SK-N-SH (cell line): ENCODE results near the gene MYL12B.

ENCODE experiments used
- EP300 ChIP-seq, 2 experiments: IDR thresholded peaks; 2 replicates each; pipeline versions ENCODE4 v1.4.0 to v1.6.1; 2012; ENCODE audit warnings: borderline replicate concordance in 1 of 2, low read depth in 1 of 2, low read length in 1 of 2
- FOXM1 ChIP-seq: IDR thresholded peaks from 2 replicates; pipeline ENCODE4 v1.4.0; 2012; ENCODE audit warnings: low read depth, mild to moderate bottlenecking
- IRF3 ChIP-seq: fragments of 150-350 bp; IDR thresholded peaks from 2 replicates; pipeline ENCODE4 v1.6.1; 2016; ENCODE audit warnings: mild to moderate bottlenecking, low read depth, low read length
- JUND ChIP-seq: IDR thresholded peaks from 2 replicates; pipeline ENCODE4 v1.4.0; 2012
- TCF12 ChIP-seq: IDR thresholded peaks from 2 replicates; pipeline ENCODE4 v1.4.0; 2012
- TEAD4 ChIP-seq: IDR thresholded peaks from 2 replicates; pipeline ENCODE4 v1.4.0; 2012; ENCODE audit warnings: mild to moderate bottlenecking, borderline replicate concordance; ENCODE audit not compliant: insufficient read depth
- YY1 ChIP-seq: IDR thresholded peaks from 2 replicates; pipeline ENCODE4 v1.4.0; 2012; ENCODE audit warnings: low read depth, mild to moderate bottlenecking
- TF ChIP-seq, protein P1 (sequence below): fragments of 200-600 bp; sonication (generic); IDR thresholded peaks from 2 replicates; pipeline ENCODE4 v1.6.1; 2017; ENCODE audit warnings: antibody characterized with exemption, mild to moderate bottlenecking, moderate library complexity
- TF ChIP-seq, protein P2 (sequence below): fragments of 150-350 bp; IDR thresholded peaks from 2 replicates; pipeline ENCODE4 v1.6.1; 2017; ENCODE audit warnings: antibody characterized with exemption, low read length, low read depth, borderline replicate concordance

DNA sequence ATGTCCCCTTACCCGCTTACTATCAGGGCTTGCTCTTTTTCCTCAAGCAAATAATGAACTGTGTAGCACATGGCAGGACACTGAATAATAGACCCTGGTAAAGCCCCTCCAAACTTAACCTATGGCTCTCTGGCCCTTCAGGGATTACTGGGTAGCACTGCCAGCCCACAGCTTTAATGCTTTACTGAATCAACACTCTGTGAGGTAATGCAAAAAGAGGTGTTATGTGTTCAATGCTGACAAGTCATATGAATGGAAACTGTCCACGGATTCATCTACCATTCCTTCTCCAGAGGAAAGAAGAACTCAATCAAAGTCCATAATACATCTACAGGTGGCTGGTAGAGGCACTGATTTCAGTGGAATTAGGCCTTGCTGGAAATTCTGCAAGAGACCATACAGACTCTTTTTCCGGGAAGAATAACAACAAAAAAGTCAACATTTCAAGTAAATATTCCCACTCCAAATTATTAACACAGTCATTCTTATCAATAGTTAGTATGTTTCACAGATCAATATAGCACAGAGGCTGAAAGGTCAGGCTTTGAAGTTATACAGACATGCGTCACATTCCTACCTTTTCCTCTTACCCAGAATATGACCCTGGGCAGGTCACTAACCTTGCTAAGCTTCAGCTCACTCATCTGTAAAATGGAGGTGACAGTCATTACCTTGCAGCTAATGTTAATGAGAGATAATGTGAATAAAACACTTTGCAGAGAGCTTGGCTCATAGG, 28.3 kb upstream of the MYL12B start:
- TF ChIP-seq, protein P1, sequence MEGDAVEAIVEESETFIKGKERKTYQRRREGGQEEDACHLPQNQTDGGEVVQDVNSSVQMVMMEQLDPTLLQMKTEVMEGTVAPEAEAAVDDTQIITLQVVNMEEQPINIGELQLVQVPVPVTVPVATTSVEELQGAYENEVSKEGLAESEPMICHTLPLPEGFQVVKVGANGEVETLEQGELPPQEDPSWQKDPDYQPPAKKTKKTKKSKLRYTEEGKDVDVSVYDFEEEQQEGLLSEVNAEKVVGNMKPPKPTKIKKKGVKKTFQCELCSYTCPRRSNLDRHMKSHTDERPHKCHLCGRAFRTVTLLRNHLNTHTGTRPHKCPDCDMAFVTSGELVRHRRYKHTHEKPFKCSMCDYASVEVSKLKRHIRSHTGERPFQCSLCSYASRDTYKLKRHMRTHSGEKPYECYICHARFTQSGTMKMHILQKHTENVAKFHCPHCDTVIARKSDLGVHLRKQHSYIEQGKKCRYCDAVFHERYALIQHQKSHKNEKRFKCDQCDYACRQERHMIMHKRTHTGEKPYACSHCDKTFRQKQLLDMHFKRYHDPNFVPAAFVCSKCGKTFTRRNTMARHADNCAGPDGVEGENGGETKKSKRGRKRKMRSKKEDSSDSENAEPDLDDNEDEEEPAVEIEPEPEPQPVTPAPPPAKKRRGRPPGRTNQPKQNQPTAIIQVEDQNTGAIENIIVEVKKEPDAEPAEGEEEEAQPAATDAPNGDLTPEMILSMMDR = no peak
- TF ChIP-seq EP300 (IDR thresholded peaks at IDR 0.05; ENCODE audit: borderline replicate concordance in 1 of 2, low read depth in 1 of 2, low read length in 1 of 2) = no peak
- TF ChIP-seq TEAD4 = no peak
- TF ChIP-seq, protein P2, sequence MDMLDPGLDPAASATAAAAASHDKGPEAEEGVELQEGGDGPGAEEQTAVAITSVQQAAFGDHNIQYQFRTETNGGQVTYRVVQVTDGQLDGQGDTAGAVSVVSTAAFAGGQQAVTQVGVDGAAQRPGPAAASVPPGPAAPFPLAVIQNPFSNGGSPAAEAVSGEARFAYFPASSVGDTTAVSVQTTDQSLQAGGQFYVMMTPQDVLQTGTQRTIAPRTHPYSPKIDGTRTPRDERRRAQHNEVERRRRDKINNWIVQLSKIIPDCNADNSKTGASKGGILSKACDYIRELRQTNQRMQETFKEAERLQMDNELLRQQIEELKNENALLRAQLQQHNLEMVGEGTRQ = no peak
- TF ChIP-seq JUND = no peak
- no peak for TF ChIP-seq TCF12
- TF ChIP-seq IRF3 = no peak
- no peak for TF ChIP-seq FOXM1
- no peak for TF ChIP-seq YY1
